Measurements from ENCODE around the gene NDUFS4.

DNA sequence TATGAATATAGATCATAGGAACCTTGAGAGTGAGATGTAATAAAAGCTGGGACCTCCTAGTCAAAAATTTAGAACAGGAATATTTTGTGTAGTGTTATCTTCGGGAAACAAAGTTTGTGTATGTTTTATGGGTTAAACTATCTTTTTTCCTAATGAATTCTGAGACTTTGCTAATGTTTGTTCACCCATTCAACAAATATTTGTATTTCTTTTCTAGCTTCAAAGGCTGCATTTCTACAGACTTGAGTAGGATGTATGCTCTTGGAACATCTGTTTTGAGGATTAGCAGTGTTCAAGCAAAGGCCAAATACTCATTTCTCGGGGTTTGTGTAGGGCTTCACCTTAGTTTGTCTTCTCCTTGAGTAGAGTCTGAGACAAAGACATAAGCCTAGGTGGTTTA lies 16.2 kb downstream of the NDUFS4 start:
- TF ChIP-seq CTCF (IDR thresholded peaks at IDR 0.05) (no peak), POLR2A (IDR thresholded peaks at IDR 0.05) (no peak)
